Bronchial epithelial cell (primary cell): ENCODE data around the gene SLC26A11. TPM values are rescaled to one million over a fixed set of nuclear protein-coding genes. Genes with fewer than 3 reads are reported as not detected.
A peak's percentile ranks its signal among the peaks of the same experiment; 100 is the strongest.

Experiments
- DNase-seq: peaks from one replicate; pipeline ENCODE4 v3.0.0-alpha.2; 2010; ENCODE audit warnings: low read depth
- FAIRE-seq: peaks from 2 replicates; lab custom pipeline; 2011; peaks lifted over from hg19 to GRCh38; lab: Jason Lieb, UNC
- H3K27me3 ChIP-seq: 2 replicates; pipeline ENCODE4 v1.5.1; 2011; ENCODE audit warnings: low read length; ENCODE audit not compliant: control insufficient read depth, insufficient read depth
- H3K36me3 ChIP-seq: 2 replicates; pipeline ENCODE4 v1.5.1; 2011; ENCODE audit warnings: low read length; ENCODE audit not compliant: control insufficient read depth, insufficient read depth
- H3K4me3 ChIP-seq: 2 replicates; pipeline ENCODE4 v1.5.1; 2011; ENCODE audit warnings: mild to moderate bottlenecking, low read depth, low read length, control low read depth
- CTCF ChIP-seq: IDR thresholded peaks from 2 replicates; pipeline ENCODE4 v1.5.1; 2011; ENCODE audit warnings: mild to moderate bottlenecking, moderate library complexity, low read length, control low read depth, inconsistent platforms; ENCODE audit not compliant: insufficient read depth, severe bottlenecking
- total RNA-seq: library from RNA; depleted of rRNA; stranded (reverse); fragments of >200 nt; gene quantifications from 2 replicates; pipeline ENCODE4 v1.2.1, GENCODE V29; 2014

The SLC26A11 gene
- 1.3 and 2.6 TPM in 2 replicates for total RNA-seq

- no peak for FAIRE-seq
- Histone ChIP-seq H3K27me3 (peaks cover 3% of the 10 kb centered on the region), H3K36me3 (no peaks in the 10 kb centered on the region), H3K4me3 (peak within 1 kb of the TSS; percentile 76)
- DNase-seq, result no peak
- TF ChIP-seq CTCF, result no peak
Observed at GRCh38 chr17:80220054-80220735, at the start of gene SLC26A11, which contains the start of gene SGSH. Gene SLC26A11 (plus strand): TSS chr17:80220427. CDS start chr17:80221561, 1,134 bp downstream. Gene SGSH (minus strand): TSS chr17:80220333. CDS start chr17:80220313, 20 bp downstream.

GRCh38 chr17:80171681-80172080 is 48.5 kb upstream of the SLC26A11 start:
- FAIRE-seq, result no peak

GRCh38 chr17:80173126-80173525 is 47.1 kb upstream of the SLC26A11 start:
- Histone ChIP-seq H3K4me3 (no peak overlapping the region), H3K36me3 (no peaks in the 10 kb centered on the region), H3K27me3 (no peaks in the 10 kb centered on the region)
- no peak for TF ChIP-seq CTCF
- no peak for DNase-seq
- no peak for FAIRE-seq

More at GRCh38 chr17:80171681-80172080, 48.5 kb upstream of the SLC26A11 start:
- no peaks in the 10 kb centered on the region for H3K36me3 ChIP-seq
- TF ChIP-seq CTCF, result no peak
- no peaks in the 10 kb centered on the region for H3K27me3 ChIP-seq
- no peak for DNase-seq
- H3K4me3 ChIP-seq, result no peak overlapping the region

GRCh38 chr17:80173916-80174315 is 46.3 kb upstream of the SLC26A11 start:
- no peaks in the 10 kb centered on the region for H3K36me3 ChIP-seq
- DNase-seq, result no peak
- no peak for TF ChIP-seq CTCF
- no peak for FAIRE-seq
- no peak overlapping the region for H3K4me3 ChIP-seq
- no peaks in the 10 kb centered on the region for H3K27me3 ChIP-seq

- no peak for FAIRE-seq
- H3K4me3 ChIP-seq, result no peak overlapping the region
- TF ChIP-seq CTCF, result no peak
- H3K27me3 ChIP-seq, result no peaks in the 10 kb centered on the region
- H3K36me3 ChIP-seq, result no peaks in the 10 kb centered on the region
- DNase-seq, result no peak
Observed at GRCh38 chr17:80176757-80177156, 43.5 kb upstream of the SLC26A11 start.
